WI38 (cell line): ENCODE data around the gene ZNF117.
A peak's percentile ranks its signal among the peaks of the same experiment; 100 is the strongest.
"Not testable (repeated sequence)": the region's sequence is repeated elsewhere in the genome, so short reads cannot be mapped to it uniquely, and the experiment has no call there.

Source experiments
- H3K4me3 ChIP-seq: 2 replicates; pipeline ENCODE4 v1.5.1; 2011; ENCODE audit warnings: low read depth, mild to moderate bottlenecking, control low read depth, low read length
- CTCF ChIP-seq: IDR thresholded peaks from 2 replicates; pipeline ENCODE4 v1.5.1; 2012; ENCODE audit warnings: low read depth, mild to moderate bottlenecking, control low read depth, low read length

Gene ZNF117

GRCh38 chr7:64965594-64965993, 25.2 kb downstream of the ZNF117 start:
- no peak overlapping the region for H3K4me3 ChIP-seq
- TF ChIP-seq CTCF = no peak

- no peak for TF ChIP-seq CTCF
Measured at GRCh38 chr7:64959072-64959747, 31.6 kb downstream of the ZNF117 start.

GRCh38 chr7:64951250-64951848, 39.5 kb downstream of the ZNF117 start:
- TF ChIP-seq CTCF = peak; percentile 70; the same call in 1 of the 2 replicates
- H3K4me3 ChIP-seq = no peak overlapping the region

More at GRCh38 chr7:64959072-64959747, 31.6 kb downstream of the ZNF117 start:
- no peak overlapping the region for H3K4me3 ChIP-seq

- not testable (repeated sequence) for H3K4me3 ChIP-seq
Measured at GRCh38 chr7:64950673-64951072, 40.2 kb downstream of the ZNF117 start.

GRCh38 chr7:64948774-64949173, 42.1 kb downstream of the ZNF117 start:
- H3K4me3 ChIP-seq = not testable (repeated sequence)

GRCh38 chr7:64947252-64948000, 43.4 kb downstream of the ZNF117 start:
- no peak overlapping the region for H3K4me3 ChIP-seq
- no peak for TF ChIP-seq CTCF

- H3K4me3 ChIP-seq = no peak overlapping the region
- no peak for TF ChIP-seq CTCF
Measured at GRCh38 chr7:64946772-64947171, 44.1 kb downstream of the ZNF117 start.

- no peak overlapping the region for H3K4me3 ChIP-seq
- TF ChIP-seq CTCF = no peak
Measured at GRCh38 chr7:64945503-64946175, 45.2 kb downstream of the ZNF117 start.

GRCh38 chr7:64944667-64945502, 46.0 kb downstream of the ZNF117 start:
- not testable (repeated sequence) for H3K4me3 ChIP-seq

GRCh38 chr7:64940021-64940420, 50.8 kb downstream of the ZNF117 start:
- H3K4me3 ChIP-seq = not testable (repeated sequence)
